ENCODE results near the gene TRAK1.
A peak's percentile ranks its signal among the peaks of the same experiment; 100 is the strongest.

The TRAK1 gene

DNA sequence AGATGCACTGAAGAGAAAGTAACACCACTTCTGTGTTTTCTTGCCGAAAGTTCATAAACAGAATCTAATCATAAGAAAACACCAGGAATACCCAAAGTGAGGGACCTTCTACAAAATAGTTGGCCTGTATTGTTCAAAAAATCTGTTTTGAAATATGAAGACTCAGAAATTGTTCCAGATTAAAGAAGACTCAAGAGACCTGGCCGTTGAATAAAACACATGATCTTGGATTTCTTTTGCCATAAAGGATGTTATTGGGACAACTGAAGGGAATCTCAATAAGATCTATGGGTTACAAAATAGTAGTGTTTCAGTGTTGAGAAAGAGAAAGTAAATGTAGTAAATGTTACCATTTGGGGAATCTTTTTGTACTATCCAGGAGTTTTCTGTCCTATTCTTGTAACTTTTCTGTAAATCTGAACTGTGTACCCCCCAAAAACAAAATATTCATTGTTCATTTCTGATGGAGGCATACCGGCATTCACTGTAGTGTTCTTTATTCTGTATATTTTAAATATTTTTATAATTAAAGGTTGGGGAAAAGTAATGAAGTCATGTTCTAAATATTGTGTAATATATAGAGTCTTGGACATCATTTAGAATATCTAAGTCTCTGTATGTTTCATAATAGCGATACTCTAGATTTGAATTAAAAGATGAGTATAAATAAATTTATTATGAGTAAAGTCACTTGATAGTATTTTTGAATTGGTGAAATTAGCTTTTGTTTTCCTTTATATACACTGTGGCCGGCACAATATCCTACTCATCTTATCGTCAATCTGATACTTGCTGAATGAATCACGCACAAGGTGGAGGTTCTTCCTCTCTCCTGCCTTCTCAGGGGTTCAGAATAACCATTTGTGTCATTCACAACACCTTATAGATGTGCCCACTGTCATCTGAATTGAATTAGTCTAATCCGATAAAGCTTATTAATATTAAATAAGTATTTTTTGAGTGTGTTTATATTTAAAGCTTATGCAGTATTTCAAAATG is 66.7 kb downstream of the TRAK1 start:
- Histone ChIP-seq H3K4me2 (ENCODE audit: low read length) (no peak overlapping the region), H2AFZ (ENCODE audit: insufficient read depth, low read length, poor library complexity) (no peak overlapping the region), H3K4me3 (ENCODE audit: low read depth, low read length) (no peak overlapping the region), H3K27ac (ENCODE audit: low read depth, low read length) (no peak overlapping the region), H3K9ac (ENCODE audit: low read length) (no peak overlapping the region), H3K4ac (ENCODE audit: low read depth, low read length) (no peak overlapping the region), H3K23ac (ENCODE audit: low read length) (no peak overlapping the region), H3K4me1 (ENCODE audit: control insufficient read depth in 1 of 2, insufficient read depth in 2 of 2, low read length in 2 of 2) (peaks cover 13 to 20% of the 10 kb centered on the region in 2 experiments), H2AK5ac (ENCODE audit: low read length) (no peak overlapping the region), H4K12ac (ENCODE audit: low read depth, low read length) (no peak overlapping the region), H4K91ac (ENCODE audit: low read depth, low read length) (no peak overlapping the region), H3K79me2 (ENCODE audit: control insufficient read depth, insufficient read depth, low read length, poor library complexity) (peaks cover 3% of the 10 kb centered on the region), H3K14ac (ENCODE audit: low read length) (no peak overlapping the region), H2BK120ac (ENCODE audit: insufficient read depth, low read length, poor library complexity) (no peak overlapping the region), H2BK5ac (ENCODE audit: low read depth, low read length, poor library complexity) (no peak overlapping the region), H3K27me3 (ENCODE audit: insufficient read depth, low read length) (no peaks in the 10 kb centered on the region), H2BK12ac (ENCODE audit: low read length) (no peak overlapping the region), H3K79me1 (ENCODE audit: low read length) (peaks cover 8% of the 10 kb centered on the region), H3K18ac (ENCODE audit: low read length) (no peak overlapping the region), H3K36me3 (ENCODE audit: control insufficient read depth in 1 of 2, insufficient read depth in 2 of 2, low read length in 2 of 2) (no peaks in the 10 kb centered on the region), H4K8ac (ENCODE audit: low read depth, low read length) (no peak overlapping the region), H3K9me3 (ENCODE audit: insufficient read depth, low read depth, low read length) (no peaks in the 10 kb centered on the region)
- peak in 1 of 2 donors; percentile 46 for DNase-seq
- WGBS (ENCODE audit: extremely low coverage, insufficient coverage, insufficient read length): no CpG with 5 or more reads among the region's 8 CpGs

GRCh38 chr3:42159147-42159546 is 68.0 kb downstream of the TRAK1 start:
- H3K79me1 ChIP-seq (ENCODE audit: low read length): peaks cover 8% of the 10 kb centered on the region
- H4K91ac ChIP-seq (ENCODE audit: low read depth, low read length): no peak overlapping the region
- H3K36me3 ChIP-seq (ENCODE audit: control insufficient read depth in 1 of 2, insufficient read depth in 2 of 2, low read length in 2 of 2): no peaks in the 10 kb centered on the region
- peak overlapping the region; percentile 48 for H2AFZ ChIP-seq (ENCODE audit: insufficient read depth, low read length, poor library complexity)
- H3K18ac ChIP-seq (ENCODE audit: low read length): no peak overlapping the region
- no peak overlapping the region for H2BK120ac ChIP-seq (ENCODE audit: insufficient read depth, low read length, poor library complexity)
- no peak overlapping the region for H2BK12ac ChIP-seq (ENCODE audit: low read length)
- H3K27me3 ChIP-seq (ENCODE audit: insufficient read depth, low read length): no peaks in the 10 kb centered on the region
- no peak for DNase-seq
- H3K27ac ChIP-seq (ENCODE audit: low read depth, low read length): no peak overlapping the region
- H3K4me2 ChIP-seq (ENCODE audit: low read length): no peak overlapping the region
- H3K4ac ChIP-seq (ENCODE audit: low read depth, low read length): peak overlapping the region; percentile 35
- H3K9me3 ChIP-seq (ENCODE audit: insufficient read depth, low read depth, low read length): no peaks in the 10 kb centered on the region
- no peak overlapping the region for H2AK5ac ChIP-seq (ENCODE audit: low read length)
- peak overlapping the region; percentile 43 for H3K9ac ChIP-seq (ENCODE audit: low read length)
- H4K12ac ChIP-seq (ENCODE audit: low read depth, low read length): peak overlapping the region; percentile 51
- no peak overlapping the region for H3K23ac ChIP-seq (ENCODE audit: low read length)
- no peak overlapping the region for H4K8ac ChIP-seq (ENCODE audit: low read depth, low read length)
- H2BK5ac ChIP-seq (ENCODE audit: low read depth, low read length, poor library complexity): no peak overlapping the region
- peaks cover 15 to 23% of the 10 kb centered on the region in 2 experiments for H3K4me1 ChIP-seq (ENCODE audit: control insufficient read depth in 1 of 2, insufficient read depth in 2 of 2, low read length in 2 of 2)
- no CpG with 5 or more reads among the region's 8 CpGs for WGBS (ENCODE audit: extremely low coverage, insufficient coverage, insufficient read length)
- peaks cover 3% of the 10 kb centered on the region for H3K79me2 ChIP-seq (ENCODE audit: control insufficient read depth, insufficient read depth, low read length, poor library complexity)
- H3K4me3 ChIP-seq (ENCODE audit: low read depth, low read length): no peak overlapping the region
- peak overlapping the region; percentile 66 for H3K14ac ChIP-seq (ENCODE audit: low read length)

DNA sequence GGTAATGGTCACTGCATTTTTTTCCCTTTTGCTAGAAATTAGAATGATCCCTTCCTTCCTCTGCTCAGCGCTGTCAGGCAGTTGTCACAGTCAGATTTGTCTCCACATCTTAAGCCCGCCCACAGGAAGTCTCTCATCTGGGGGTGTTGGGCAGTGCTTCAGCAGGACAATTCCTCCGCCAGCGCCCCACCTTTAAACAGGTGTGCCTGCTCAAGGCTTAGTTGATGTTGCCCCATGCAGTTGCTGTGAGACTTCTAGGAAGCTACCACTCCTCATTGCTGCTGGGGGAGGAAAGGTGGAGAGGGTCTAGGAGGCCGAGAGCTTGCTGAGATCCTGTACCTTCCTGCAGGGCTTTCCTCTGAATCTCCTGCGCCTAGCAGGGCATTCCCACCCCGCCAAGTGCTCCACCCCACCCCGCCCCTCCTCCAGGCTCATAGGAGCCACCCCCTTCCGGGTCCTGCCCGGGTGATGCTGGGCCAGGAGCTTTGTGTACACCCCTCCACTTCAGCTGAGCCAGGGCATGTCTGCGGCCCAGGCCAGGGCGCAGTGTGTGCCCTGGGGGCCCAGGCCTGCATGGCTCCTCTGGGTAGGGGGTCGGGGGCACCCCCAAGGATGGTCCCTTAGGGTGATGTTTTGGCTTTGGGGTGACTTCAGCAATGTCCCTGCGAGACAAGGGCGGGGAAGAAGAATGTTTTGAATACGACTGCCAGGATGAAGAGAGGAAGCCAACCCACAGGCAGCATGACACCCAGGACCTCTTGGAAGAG is 68.7 kb downstream of the TRAK1 start:
- no peak overlapping the region for H3K18ac ChIP-seq (ENCODE audit: low read length)
- H3K4me2 ChIP-seq (ENCODE audit: low read length): peak overlapping the region; percentile 63
- peak; percentile 22 to 25 for DNase-seq
- H3K9ac ChIP-seq (ENCODE audit: low read length): peak overlapping the region; percentile 22
- WGBS (ENCODE audit: extremely low coverage, insufficient coverage, insufficient read length): no CpG with 5 or more reads among the region's 16 CpGs
- no peak overlapping the region for H2AK5ac ChIP-seq (ENCODE audit: low read length)
- peak overlapping the region; percentile 21 for H2BK12ac ChIP-seq (ENCODE audit: low read length)
- H4K12ac ChIP-seq (ENCODE audit: low read depth, low read length): peak overlapping the region; percentile 29
- H3K27ac ChIP-seq (ENCODE audit: low read depth, low read length): peak overlapping the region; percentile 51
- H3K4ac ChIP-seq (ENCODE audit: low read depth, low read length): peak overlapping the region; percentile 26
- no peaks in the 10 kb centered on the region for H3K9me3 ChIP-seq (ENCODE audit: insufficient read depth, low read depth, low read length)
- H3K79me2 ChIP-seq (ENCODE audit: control insufficient read depth, insufficient read depth, low read length, poor library complexity): peaks cover 3% of the 10 kb centered on the region
- H2BK5ac ChIP-seq (ENCODE audit: low read depth, low read length, poor library complexity): no peak overlapping the region
- peaks cover 18 to 27% of the 10 kb centered on the region in 2 experiments for H3K4me1 ChIP-seq (ENCODE audit: control insufficient read depth in 1 of 2, insufficient read depth in 2 of 2, low read length in 2 of 2)
- peaks cover 8% of the 10 kb centered on the region for H3K79me1 ChIP-seq (ENCODE audit: low read length)
- peak overlapping the region; percentile 8 for H3K4me3 ChIP-seq (ENCODE audit: low read depth, low read length)
- no peaks in the 10 kb centered on the region for H3K27me3 ChIP-seq (ENCODE audit: insufficient read depth, low read length)
- peak overlapping the region; percentile 7 for H4K8ac ChIP-seq (ENCODE audit: low read depth, low read length)
- peak overlapping the region; percentile 25 for H3K14ac ChIP-seq (ENCODE audit: low read length)
- H2AFZ ChIP-seq (ENCODE audit: insufficient read depth, low read length, poor library complexity): peak overlapping the region; percentile 24
- peak overlapping the region; percentile 19 for H2BK120ac ChIP-seq (ENCODE audit: insufficient read depth, low read length, poor library complexity)
- H3K23ac ChIP-seq (ENCODE audit: low read length): no peak overlapping the region
- no peaks in the 10 kb centered on the region for H3K36me3 ChIP-seq (ENCODE audit: control insufficient read depth in 1 of 2, insufficient read depth in 2 of 2, low read length in 2 of 2)
- H4K91ac ChIP-seq (ENCODE audit: low read depth, low read length): peak overlapping the region; percentile 3

Data from trophoblast cell (in vitro differentiated cells and primary cell).